ENCODE results near the gene AADACL2. TPM values are rescaled to one million over a fixed set of nuclear protein-coding genes. Genes with fewer than 3 reads are reported as not detected.

Gene AADACL2
- polyA plus RNA-seq, 3 donors: not detected

GRCh38 chr3:151774235-151774634 lies 40.5 kb downstream of the AADACL2 start:
- H3K27ac ChIP-seq (ENCODE audit: low read depth in 1 of 2, low read length in 2 of 2): no peak overlapping the region
- H3K36me3 Mint-ChIP-seq: no peaks in the 10 kb centered on the region
- intact Hi-C loops (cut with micrococcal nuclease): no loop called here
- no peak overlapping the region for H3K9ac ChIP-seq (ENCODE audit: insufficient read depth, low read length, poor library complexity, severe bottlenecking)
- H2AFZ ChIP-seq (ENCODE audit: insufficient read depth, low read depth, low read length, poor library complexity, severe bottlenecking): no peak overlapping the region
- DNase-seq: no peak
- no peak overlapping the region for H3K4me2 ChIP-seq (replicated peaks; ENCODE audit: extremely low read depth, low read length, poor library complexity, severe bottlenecking)
- H3K9me3 ChIP-seq (replicated peaks in 1 of 2; ENCODE audit: control insufficient read depth in 1 of 2, insufficient read depth in 1 of 2, low read length in 2 of 2): no peaks in the 10 kb centered on the region
- peaks cover 0 to 4% (median 1%) of the 10 kb centered on the region in 3 donors for H3K27me3 Mint-ChIP-seq (ENCODE audit: low read depth in 3 of 3)
- H3K4me1 ChIP-seq (ENCODE audit: control insufficient read depth in 1 of 2, insufficient read depth in 2 of 2, low read length in 2 of 2): peaks cover 8 to 10% of the 10 kb centered on the region in 2 donors
- H3K4me3 ChIP-seq (replicated peaks in 1 of 3; ENCODE audit: low read depth in 2 of 3, low read length in 3 of 3): no peak overlapping the region
- H3K27me3 ChIP-seq (ENCODE audit: control insufficient read depth in 2 of 2, insufficient read depth in 2 of 2, low read length in 2 of 2): no peaks in the 10 kb centered on the region
- H3K4me3 Mint-ChIP-seq: no peak overlapping the region
- peaks cover 0 to 5% (median 0%) of the 10 kb centered on the region in 7 donors for H3K9me3 Mint-ChIP-seq
- TF ChIP-seq, protein P1, sequence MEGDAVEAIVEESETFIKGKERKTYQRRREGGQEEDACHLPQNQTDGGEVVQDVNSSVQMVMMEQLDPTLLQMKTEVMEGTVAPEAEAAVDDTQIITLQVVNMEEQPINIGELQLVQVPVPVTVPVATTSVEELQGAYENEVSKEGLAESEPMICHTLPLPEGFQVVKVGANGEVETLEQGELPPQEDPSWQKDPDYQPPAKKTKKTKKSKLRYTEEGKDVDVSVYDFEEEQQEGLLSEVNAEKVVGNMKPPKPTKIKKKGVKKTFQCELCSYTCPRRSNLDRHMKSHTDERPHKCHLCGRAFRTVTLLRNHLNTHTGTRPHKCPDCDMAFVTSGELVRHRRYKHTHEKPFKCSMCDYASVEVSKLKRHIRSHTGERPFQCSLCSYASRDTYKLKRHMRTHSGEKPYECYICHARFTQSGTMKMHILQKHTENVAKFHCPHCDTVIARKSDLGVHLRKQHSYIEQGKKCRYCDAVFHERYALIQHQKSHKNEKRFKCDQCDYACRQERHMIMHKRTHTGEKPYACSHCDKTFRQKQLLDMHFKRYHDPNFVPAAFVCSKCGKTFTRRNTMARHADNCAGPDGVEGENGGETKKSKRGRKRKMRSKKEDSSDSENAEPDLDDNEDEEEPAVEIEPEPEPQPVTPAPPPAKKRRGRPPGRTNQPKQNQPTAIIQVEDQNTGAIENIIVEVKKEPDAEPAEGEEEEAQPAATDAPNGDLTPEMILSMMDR (IDR thresholded peaks at IDR 0.05): no peak
- H3K79me2 ChIP-seq (ENCODE audit: insufficient read depth, low read length): no peaks in the 10 kb centered on the region
- no peaks in the 10 kb centered on the region for H4K20me1 ChIP-seq (ENCODE audit: insufficient read depth, low read length)
- WGBS (ENCODE audit: insufficient coverage): 100% methylated on average over 1 of the region's 1 CpG
- H3K27ac Mint-ChIP-seq: no peak overlapping the region
- H3K36me3 ChIP-seq (replicated peaks in 1 of 2; ENCODE audit: control insufficient read depth in 1 of 2, insufficient read depth in 2 of 2, low read length in 2 of 2): no peaks in the 10 kb centered on the region
- peaks cover 18% of the 10 kb centered on the region for H3K4me1 Mint-ChIP-seq

DNA sequence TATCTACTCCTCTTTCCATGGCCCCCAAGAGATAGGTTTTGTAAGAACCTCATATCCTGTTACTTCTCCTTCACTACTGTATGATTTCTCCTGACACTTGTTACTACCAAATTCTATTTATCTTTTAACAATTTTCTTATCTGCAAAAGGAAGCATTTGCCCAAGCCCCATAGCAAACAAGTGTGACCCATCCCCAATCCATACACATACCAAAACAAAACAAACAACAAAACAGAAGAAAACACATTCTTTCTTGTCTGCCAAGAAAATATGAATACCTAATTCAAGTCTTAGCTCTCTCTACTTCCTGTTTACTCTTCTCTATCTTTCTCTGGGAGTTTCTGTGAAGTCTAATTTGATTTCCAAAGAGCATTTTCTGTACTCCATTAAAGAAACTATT lies 41.2 kb downstream of the AADACL2 start:
- no peak overlapping the region for H3K4me3 Mint-ChIP-seq
- no peak overlapping the region for H3K27ac ChIP-seq (ENCODE audit: low read depth in 1 of 2, low read length in 2 of 2)
- H3K36me3 Mint-ChIP-seq: no peaks in the 10 kb centered on the region

More for the DNA sequence above, 41.2 kb downstream of the AADACL2 start:
- Histone ChIP-seq H3K9ac (ENCODE audit: insufficient read depth, low read length, poor library complexity, severe bottlenecking) (no peak overlapping the region), H3K9me3 (replicated peaks in 1 of 2; ENCODE audit: control insufficient read depth in 1 of 2, insufficient read depth in 1 of 2, low read length in 2 of 2) (no peaks in the 10 kb centered on the region), H3K79me2 (ENCODE audit: insufficient read depth, low read length) (no peaks in the 10 kb centered on the region), H3K36me3 (replicated peaks in 1 of 2; ENCODE audit: control insufficient read depth in 1 of 2, insufficient read depth in 2 of 2, low read length in 2 of 2) (no peaks in the 10 kb centered on the region), H3K4me2 (replicated peaks; ENCODE audit: extremely low read depth, low read length, poor library complexity, severe bottlenecking) (no peak overlapping the region), H3K4me3 (replicated peaks in 1 of 3; ENCODE audit: low read depth in 2 of 3, low read length in 3 of 3) (no peak overlapping the region), H3K27me3 (ENCODE audit: control insufficient read depth in 2 of 2, insufficient read depth in 2 of 2, low read length in 2 of 2) (no peaks in the 10 kb centered on the region), H4K20me1 (ENCODE audit: insufficient read depth, low read length) (no peaks in the 10 kb centered on the region), H2AFZ (ENCODE audit: insufficient read depth, low read depth, low read length, poor library complexity, severe bottlenecking) (no peak overlapping the region), H3K4me1 (ENCODE audit: control insufficient read depth in 1 of 2, insufficient read depth in 2 of 2, low read length in 2 of 2) (peaks cover 6 to 8% of the 10 kb centered on the region in 2 donors)
- Mint-ChIP-seq H3K27ac (no peak overlapping the region), H3K27me3 (ENCODE audit: low read depth in 3 of 3) (peaks cover 0 to 4% (median 1%) of the 10 kb centered on the region in 3 donors), H3K9me3 (peaks cover 0 to 5% (median 0%) of the 10 kb centered on the region in 7 donors), H3K4me1 (peaks cover 18% of the 10 kb centered on the region)
- intact Hi-C loops (cut with micrococcal nuclease): no loop called here
- TF ChIP-seq, protein P1 (IDR thresholded peaks at IDR 0.05): no peak
- no peak for DNase-seq
